Sigmoid colon (tissue), 3 donors: Measurements from ENCODE around the gene COLQ.

Experiments
- CTCF ChIP-seq, 4 experiments: fragments of 450-650 bp in 3 of 4; fragments of 200-600 bp in 1 of 4; IDR thresholded peaks; one replicate each; pipeline ENCODE4 v1.5.1; 2016 to 2019; ENCODE audit warnings: antibody characterized with exemption in 4 of 4, mild to moderate bottlenecking in 3 of 4, moderate library complexity in 2 of 4
- POLR2A ChIP-seq, 2 donors: fragments of 450-650 bp; IDR thresholded peaks; one replicate each; pipeline ENCODE4 v1.6.1; 2016; ENCODE audit warnings: antibody characterized with exemption in 2 of 2, mild to moderate bottlenecking in 2 of 2, moderate library complexity in 2 of 2

GRCh38 chr3:15492847-15493360 lies 28.6 kb downstream of the COLQ start:
- TF ChIP-seq CTCF (IDR thresholded peaks at IDR 0.05) (no peak), POLR2A (IDR thresholded peaks at IDR 0.05) (no peak)
